K562 (cell line): ENCODE data around the gene CELA1. TPM values are rescaled to one million over a fixed set of nuclear protein-coding genes. Genes with fewer than 3 reads are reported as not detected.

ENCODE experiments used
- ATAC-seq: fragments of 200-7000 bp; cut with Tn5 transposase; 3 replicates; pipeline ENCODE4 v1.9.1; 2020; ENCODE audit warnings: moderate library complexity
- BruUV-seq: library from RNA; stranded (reverse); fragments of 400-500 nt; replicated peaks from 2 replicates; lab custom pipeline; 2021; lab: Mats Ljungman, UMichigan
- CTCF ChIA-PET: fragments of 300-600 bp; formaldehyde crosslinking; extraction: SDS; loops from one replicate; lab custom pipeline; 2021; ENCODE audit warnings: low intra/inter-chr PET ratio; lab: Yijun Ruan, JAX
- POLR2A ChIA-PET: fragments of 300-600, 350-650 bp; sonication (Branson Sonifier 250); formaldehyde crosslinking; extraction: SDS; loops from one replicate; lab custom pipeline; 2021; ENCODE audit warnings: antibody characterized with exemption, inconsistent platforms; lab: Yijun Ruan, JAX
- DNase-seq, 4 experiments: peaks; one replicate each; pipeline versions ENCODE4 v3.0.0 to v3.0.0-alpha.2; 2011 to 2018; ENCODE audit warnings: low spot score in 3 of 4, mixed read lengths in 3 of 4; ENCODE audit errors: extremely low read depth in 1 of 4
- FAIRE-seq: peaks from 2 replicates; lab custom pipeline; 2011; peaks lifted over from hg19 to GRCh38; lab: Jason Lieb, UNC
- H2AFZ ChIP-seq: 2 replicates; pipeline ENCODE4 v1.6.0; 2011; ENCODE audit warnings: low read depth, low read length, control low read depth, inconsistent platforms
- H3K27ac ChIP-seq: fragments of 200-600 bp; 3 replicates; pipeline ENCODE4 v1.8.0; 2011; ENCODE audit warnings: low read depth, mild to moderate bottlenecking, control low read depth, inconsistent platforms, low read length, moderate library complexity, mixed read lengths; ENCODE audit errors: extremely low read depth
- H3K27me3 ChIP-seq, 2 experiments: fragments of 300-600 bp in 1 of 2; 2 replicates in 1 of 2; 3 replicates in 1 of 2; pipeline versions ENCODE4 v1.6.0 to v1.8.0; 2011; ENCODE audit warnings: inconsistent platforms in 2 of 2, low read length in 2 of 2, mild to moderate bottlenecking in 1 of 2, mixed read lengths in 1 of 2, moderate library complexity in 1 of 2; ENCODE audit not compliant: control insufficient read depth in 2 of 2, insufficient read depth in 2 of 2
- H3K36me3 ChIP-seq: fragments of 300-600 bp; 3 replicates; pipeline ENCODE4 v1.8.0; 2011; ENCODE audit warnings: mild to moderate bottlenecking, low read length, inconsistent platforms; ENCODE audit not compliant: control insufficient read depth, insufficient read depth
- H3K4me1 ChIP-seq, 2 experiments: fragments of 200-600 bp in 1 of 2; replicated peaks in 1 of 2; 2 replicates in 1 of 2; 3 replicates in 1 of 2; pipeline versions ENCODE4 v1.5.1 to v1.8.0; 2011; ENCODE audit warnings: inconsistent platforms in 2 of 2, low read length in 2 of 2, mild to moderate bottlenecking in 1 of 2, mixed read lengths in 1 of 2, moderate library complexity in 1 of 2; ENCODE audit not compliant: control insufficient read depth in 2 of 2, insufficient read depth in 2 of 2
- H3K4me2 ChIP-seq: 2 replicates; pipeline ENCODE4 v1.6.1; 2011; ENCODE audit warnings: low read length, control low read depth, inconsistent platforms, mixed read lengths; ENCODE audit not compliant: insufficient read depth
- H3K4me3 ChIP-seq: fragments of 200-600 bp; sonication (generic), shearing (Covaris generic); 2 replicates; pipeline ENCODE4 v1.5.1; 2016; ENCODE audit warnings: control low read depth, inconsistent platforms
- H3K79me2 ChIP-seq: fragments of 200-600 bp; 3 replicates; pipeline ENCODE4 v1.8.0; 2011; ENCODE audit warnings: low read length, inconsistent platforms; ENCODE audit not compliant: control insufficient read depth, insufficient read depth
- H3K9ac ChIP-seq, 2 experiments: 2 replicates each; pipeline versions ENCODE4 v1.6.0 to v1.6.1; 2011; ENCODE audit warnings: low read depth in 2 of 2, low read length in 2 of 2, control low read depth in 1 of 2, inconsistent platforms in 1 of 2, mild to moderate bottlenecking in 1 of 2, mixed read lengths in 1 of 2; ENCODE audit not compliant: insufficient read depth in 1 of 2
- H3K9me1 ChIP-seq: one replicate; pipeline ENCODE4 v1.6.0; 2011; ENCODE audit warnings: inconsistent platforms, mild to moderate bottlenecking, low read length, moderate library complexity; ENCODE audit not compliant: control insufficient read depth, insufficient read depth
- H3K9me3 ChIP-seq: replicated peaks from 2 replicates; pipeline ENCODE4 v1.5.1; 2011; ENCODE audit warnings: low read depth, low read length, inconsistent platforms; ENCODE audit not compliant: control insufficient read depth, insufficient read depth
- H4K20me1 ChIP-seq: replicated peaks from 2 replicates; pipeline ENCODE4 v1.6.1; 2011; ENCODE audit warnings: low read length, inconsistent platforms, mixed read lengths; ENCODE audit not compliant: control insufficient read depth, insufficient read depth
- RBM25 ChIP-seq: fragments of 200-400 bp; formaldehyde crosslinking; IDR thresholded peaks from 2 replicates; pipeline ENCODE4 v1.6.1; 2018; ENCODE audit warnings: low read length, low read depth, moderate library complexity; ENCODE audit not compliant: severe bottlenecking
- WGBS: fragments of 100-300 bp; shearing (Covaris generic); methylation state at CpG from one replicate; pipeline ENCODE4 v1.1.6; 2016; ENCODE audit warnings: low coverage, mixed read lengths; ENCODE audit not compliant: insufficient coverage; ENCODE audit errors: missing lambda C conversion rate; 5-methylcytosine and 5-hydroxymethylcytosine counted together
- in situ Hi-C: fragments of 300-500 bp; cut with MboI; formaldehyde crosslinking; loops from 4 replicates; pipeline ENCODE4 v1.15.0; 2018; ENCODE audit warnings: inconsistent platforms, mixed read lengths
- intact Hi-C: fragments of 100-400 bp; cut with micrococcal nuclease; formaldehyde crosslinking; loops from 2 replicates; pipeline ENCODE4 v1.14.2; 2022
- polyA plus RNA-seq, 8 experiments: library from polyadenylated mRNA; depleted of rRNA in 4 of 8; stranded (reverse) in 5 of 8; unstranded in 3 of 8; fragments of >200 nt; fragmentation: Nextera tagmentation in 2 of 8; fragmentation: Illumina TruSeq in 1 of 8; extraction: Ambion mirVana in 2 of 8; extraction: Trizol in 1 of 8; gene quantifications; 2 replicates each; pipeline versions ENCODE4 v1.2.1 to v1.2.3, GENCODE V29; 2011 to 2014; ENCODE audit warnings: inconsistent platforms in 1 of 8, missing spikeins in 1 of 8
- total RNA-seq, 7 experiments: library from RNA; depleted of rRNA in 6 of 7; stranded (reverse); fragments of >200 nt in 6 of 7; fragmentation: Illumina TruSeq in 2 of 7; extraction: Trizol in 2 of 7; gene quantifications; 2 replicates each; pipeline versions ENCODE4 v1.2.1 to v1.2.3, GENCODE V29; 2011 to 2021; ENCODE audit warnings: low replicate concordance in 1 of 7
- TF ChIP-seq, protein P1 (sequence below): fragments of 250-450 bp; sonication (Bioruptor Pico); IDR thresholded peaks from 2 replicates; pipeline ENCODE4 v1.5.0; 2021

Gene CELA1
- total and polyA plus RNA-seq, 9 of the 15 experiments (the other 6 are each of a cell fraction or from before 2014, with no cell fraction given): 0.06 to 0.27 (median 0.22) TPM; not detected in 6

- Histone ChIP-seq H2AFZ (no peak overlapping the region), H3K9ac (no peak overlapping the region), H3K36me3 (no peaks in the 10 kb centered on the region), H3K4me1 (peaks cover 3% of the 10 kb centered on the region in 2 experiments; a peak in 3 of 5 replicates), H3K9me1 (no peaks in the 10 kb centered on the region), H3K4me2 (no peak overlapping the region), H3K4me3 (no peak overlapping the region), H4K20me1 (no peaks in the 10 kb centered on the region; the same call in 1 of the 2 replicates)
- BruUV-seq: no TSS peak
- CTCF ChIA-PET: no interaction called here
- no peak for FAIRE-seq
- WGBS: 30% methylated on average over 5 of the region's 5 CpGs
- ATAC-seq: no peak
- intact Hi-C loops: no loop called here
- in situ Hi-C loops: no loop called here
- peak; percentile 37 for TF ChIP-seq RBM25
- TF ChIP-seq, protein P1, sequence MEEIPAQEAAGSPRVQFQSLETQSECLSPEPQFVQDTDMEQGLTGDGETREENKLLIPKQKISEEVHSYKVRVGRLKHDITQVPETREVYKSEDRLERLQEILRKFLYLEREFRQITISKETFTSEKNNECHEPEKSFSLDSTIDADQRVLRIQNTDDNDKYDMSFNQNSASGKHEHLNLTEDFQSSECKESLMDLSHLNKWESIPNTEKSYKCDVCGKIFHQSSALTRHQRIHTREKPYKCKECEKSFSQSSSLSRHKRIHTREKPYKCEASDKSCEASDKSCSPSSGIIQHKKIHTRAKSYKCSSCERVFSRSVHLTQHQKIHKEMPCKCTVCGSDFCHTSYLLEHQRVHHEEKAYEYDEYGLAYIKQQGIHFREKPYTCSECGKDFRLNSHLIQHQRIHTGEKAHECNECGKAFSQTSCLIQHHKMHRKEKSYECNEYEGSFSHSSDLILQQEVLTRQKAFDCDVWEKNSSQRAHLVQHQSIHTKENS (CRISPR knock-in tag): no peak
- TF ChIP-seq, all 486 proteins: peak for 1
- H3K27ac ChIP-seq: no peak overlapping the region
- H3K27me3 ChIP-seq: no peaks in the 10 kb centered on the region
- no peak for DNase-seq
- no peaks in the 10 kb centered on the region for H3K79me2 ChIP-seq
- no peaks in the 10 kb centered on the region for H3K9me3 ChIP-seq
- POLR2A ChIA-PET: no interaction called here
Observed at GRCh38 chr12:51381226-51382079, 35.0 kb upstream of the CELA1 start.
